MCF 10A (cell line): ENCODE results near the gene SLC16A7. TPM values are rescaled to one million over a fixed set of nuclear protein-coding genes. Genes with fewer than 3 reads are reported as not detected.
A peak's percentile ranks its signal among the peaks of the same experiment; 100 is the strongest.
"Not testable (repeated sequence)": the region's sequence is repeated elsewhere in the genome, so short reads cannot be mapped to it uniquely, and the experiment has no call there.

Experiments
- BruUV-seq: library from RNA; stranded (reverse); fragments of 400-500 nt; replicated peaks from 2 replicates; lab custom pipeline; 2021; lab: Mats Ljungman, UMichigan
- CTCF ChIA-PET: fragments of 300-600 bp; sonication (Branson Sonifier 250); formaldehyde crosslinking; extraction: SDS; loops from one replicate; lab custom pipeline; 2021; ENCODE audit warnings: antibody characterized with exemption, inconsistent platforms; lab: Yijun Ruan, JAX
- POLR2A ChIA-PET: fragments of 300-600, 350-650 bp; sonication (Branson Sonifier 250); formaldehyde crosslinking; extraction: SDS; loops from one replicate; lab custom pipeline; 2020; ENCODE audit warnings: antibody characterized with exemption, inconsistent platforms; lab: Yijun Ruan, JAX
- DNase-seq: peaks from one replicate; pipeline ENCODE4 v3.0.0-alpha.2; 2018; ENCODE audit not compliant: unreplicated experiment
- H3K27ac Mint-ChIP-seq: one replicate; pipeline ENCODE4 v1.8.0; 2022; ENCODE audit warnings: mild to moderate bottlenecking, low read depth, mixed read lengths; ENCODE audit not compliant: unreplicated experiment
- H3K27me3 Mint-ChIP-seq: one replicate; pipeline ENCODE4 v1.8.0; 2022; ENCODE audit warnings: mixed read lengths; ENCODE audit not compliant: insufficient read depth, unreplicated experiment
- H3K36me3 Mint-ChIP-seq: one replicate; pipeline ENCODE4 v1.8.0; 2022; ENCODE audit warnings: mild to moderate bottlenecking, moderate library complexity, mixed read lengths; ENCODE audit not compliant: insufficient read depth, unreplicated experiment
- H3K4me1 Mint-ChIP-seq: one replicate; pipeline ENCODE4 v1.8.0; 2022; ENCODE audit warnings: mixed read lengths; ENCODE audit not compliant: insufficient read depth, unreplicated experiment
- H3K4me3 Mint-ChIP-seq: one replicate; pipeline ENCODE4 v1.8.0; 2022; ENCODE audit warnings: mild to moderate bottlenecking, moderate library complexity, mixed read lengths; ENCODE audit not compliant: unreplicated experiment
- H3K9me3 Mint-ChIP-seq: one replicate; pipeline ENCODE4 v1.8.0; 2022; ENCODE audit warnings: mixed read lengths; ENCODE audit not compliant: unreplicated experiment
- intact Hi-C: fragments of 100-400 bp; cut with micrococcal nuclease; formaldehyde crosslinking; loops from 2 replicates; pipeline ENCODE4 v1.14.1; 2022
- total RNA-seq: library from RNA; stranded (reverse); gene quantifications from 2 replicates; pipeline ENCODE4 v1.2.3, GENCODE V29; 2022
- TF ChIP-seq, protein P1 (sequence below): fragments of 200-600 bp; IDR thresholded peaks from one replicate; pipeline ENCODE4 v1.8.0; 2022; ENCODE audit warnings: antibody characterized with exemption, mild to moderate bottlenecking; ENCODE audit not compliant: unreplicated experiment

The SLC16A7 gene
- total RNA-seq, 1 experiment from 2014 or later = 32.6 TPM

DNA sequence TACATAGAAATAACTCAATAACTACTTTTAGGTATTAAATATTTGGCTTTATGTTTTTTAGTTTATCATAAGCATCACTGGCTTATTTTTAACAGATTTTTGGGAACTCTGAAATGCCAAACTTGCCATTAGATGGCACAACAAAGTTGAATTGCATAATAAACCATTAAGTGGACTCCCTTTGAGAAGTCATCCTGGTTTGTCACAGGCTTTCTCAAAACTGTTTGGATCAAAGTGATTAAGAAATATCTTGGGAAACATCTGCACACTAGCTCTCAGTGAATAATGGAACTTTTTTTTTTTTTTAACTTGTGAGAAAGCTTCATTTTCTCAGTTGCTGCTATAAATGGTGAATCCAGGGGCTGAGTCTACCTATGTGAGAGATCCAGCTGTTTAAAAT, 4.3 kb downstream of the SLC16A7 start:
- no peaks in the 10 kb centered on the region for H3K27me3 Mint-ChIP-seq
- POLR2A ChIA-PET = interaction anchor here (0.5 to 1.1 kb wide), 5 partner anchors 11 to 281 kb away, joined by 3 to 5 read pairs (median 3); no protein-coding TSS in a partner anchor
- peaks cover 19% of the 10 kb centered on the region for H3K4me1 Mint-ChIP-seq
- H3K36me3 Mint-ChIP-seq = peaks cover 13% of the 10 kb centered on the region
- TF ChIP-seq, protein P1, sequence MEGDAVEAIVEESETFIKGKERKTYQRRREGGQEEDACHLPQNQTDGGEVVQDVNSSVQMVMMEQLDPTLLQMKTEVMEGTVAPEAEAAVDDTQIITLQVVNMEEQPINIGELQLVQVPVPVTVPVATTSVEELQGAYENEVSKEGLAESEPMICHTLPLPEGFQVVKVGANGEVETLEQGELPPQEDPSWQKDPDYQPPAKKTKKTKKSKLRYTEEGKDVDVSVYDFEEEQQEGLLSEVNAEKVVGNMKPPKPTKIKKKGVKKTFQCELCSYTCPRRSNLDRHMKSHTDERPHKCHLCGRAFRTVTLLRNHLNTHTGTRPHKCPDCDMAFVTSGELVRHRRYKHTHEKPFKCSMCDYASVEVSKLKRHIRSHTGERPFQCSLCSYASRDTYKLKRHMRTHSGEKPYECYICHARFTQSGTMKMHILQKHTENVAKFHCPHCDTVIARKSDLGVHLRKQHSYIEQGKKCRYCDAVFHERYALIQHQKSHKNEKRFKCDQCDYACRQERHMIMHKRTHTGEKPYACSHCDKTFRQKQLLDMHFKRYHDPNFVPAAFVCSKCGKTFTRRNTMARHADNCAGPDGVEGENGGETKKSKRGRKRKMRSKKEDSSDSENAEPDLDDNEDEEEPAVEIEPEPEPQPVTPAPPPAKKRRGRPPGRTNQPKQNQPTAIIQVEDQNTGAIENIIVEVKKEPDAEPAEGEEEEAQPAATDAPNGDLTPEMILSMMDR = no peak
- intact Hi-C loops = no loop called here
- no peaks in the 10 kb centered on the region for H3K9me3 Mint-ChIP-seq
- H3K4me3 Mint-ChIP-seq = no peak overlapping the region
- no TSS peak for BruUV-seq
- H3K27ac Mint-ChIP-seq = no peak overlapping the region
- DNase-seq = peak; percentile 57
- CTCF ChIA-PET = interaction anchor here (0.6 to 1.4 kb wide), 2 partner anchors 135 to 431 kb away, joined by 3 read pairs; no protein-coding TSS in a partner anchor

DNA sequence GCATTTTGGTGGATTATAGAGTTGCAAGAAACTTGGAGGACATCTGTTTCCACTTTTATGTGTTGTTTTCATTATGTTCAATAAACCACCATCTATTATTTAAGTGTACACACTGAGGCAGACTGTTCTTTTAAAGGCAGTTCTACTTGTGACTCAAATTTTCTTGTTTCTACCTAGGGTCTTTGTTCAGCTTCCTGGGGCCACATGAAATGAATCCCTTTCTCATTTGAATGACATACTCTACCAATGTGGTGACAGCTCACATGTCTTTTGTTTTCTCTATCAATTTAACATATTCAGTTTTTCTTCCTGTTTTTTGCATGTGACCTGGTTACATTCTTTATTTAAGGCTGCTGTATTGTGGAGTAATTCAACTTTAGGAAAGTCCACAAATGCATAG, 7.9 kb downstream of the SLC16A7 start:
- TF ChIP-seq, protein P1 = no peak
- no peaks in the 10 kb centered on the region for H3K27me3 Mint-ChIP-seq
- ChIA-PET POLR2A (interaction anchor here (0.5 to 1.3 kb wide), 3 partner anchors 8 to 58 kb away, joined by 3 to 5 read pairs (median 3); partner anchors contain the start of gene SLC16A7), CTCF (interaction anchor here (1.0 kb wide), 1 partner anchor 178 kb away, joined by 3 read pairs; no protein-coding TSS in a partner anchor)
- H3K4me3 Mint-ChIP-seq = no peak overlapping the region
- peaks cover 13% of the 10 kb centered on the region for H3K36me3 Mint-ChIP-seq
- DNase-seq = no peak
- H3K9me3 Mint-ChIP-seq = no peaks in the 10 kb centered on the region
- H3K4me1 Mint-ChIP-seq = no peaks in the 10 kb centered on the region
- H3K27ac Mint-ChIP-seq = no peak overlapping the region
- intact Hi-C loops = no loop called here
- BruUV-seq = no TSS peak

DNA sequence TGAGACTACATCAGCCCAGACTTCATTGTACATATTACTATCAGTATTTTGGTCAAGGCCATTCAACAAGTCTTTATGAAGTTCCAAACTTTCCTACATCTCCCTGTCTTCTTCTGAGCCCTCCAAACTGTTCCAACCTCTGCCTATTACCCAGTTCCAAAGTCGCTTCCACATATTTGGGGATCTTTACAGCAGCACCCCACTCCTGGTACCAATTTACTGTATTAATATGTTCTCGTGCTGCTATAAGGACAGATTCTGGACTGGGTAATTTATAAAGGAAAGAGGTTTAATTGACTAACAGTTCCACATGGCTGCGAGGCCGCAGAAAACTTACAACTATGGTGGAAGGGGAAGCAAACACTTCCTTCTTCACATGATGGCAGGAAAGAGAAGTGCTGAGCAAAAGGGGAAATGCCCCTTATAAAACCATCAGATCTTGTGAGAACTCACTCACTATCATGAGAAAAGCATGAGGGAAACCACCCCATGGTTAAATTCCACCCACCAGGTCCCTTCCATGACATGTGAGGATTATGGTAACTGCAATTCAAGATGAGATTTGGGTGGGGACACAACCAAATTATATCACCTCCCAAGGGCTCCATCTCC, 17.1 kb downstream of the SLC16A7 start:
- intact Hi-C loops, H3K4me1 Mint-ChIP-seq, H3K9me3 Mint-ChIP-seq, H3K4me3 Mint-ChIP-seq, CTCF ChIA-PET, H3K27ac Mint-ChIP-seq, H3K36me3 Mint-ChIP-seq, DNase-seq, BruUV-seq, H3K27me3 Mint-ChIP-seq: not testable (repeated sequence)
- POLR2A ChIA-PET = interaction anchor here (0.8 kb wide), 1 partner anchor 16 kb away, joined by 5 read pairs; no protein-coding TSS in a partner anchor

DNA sequence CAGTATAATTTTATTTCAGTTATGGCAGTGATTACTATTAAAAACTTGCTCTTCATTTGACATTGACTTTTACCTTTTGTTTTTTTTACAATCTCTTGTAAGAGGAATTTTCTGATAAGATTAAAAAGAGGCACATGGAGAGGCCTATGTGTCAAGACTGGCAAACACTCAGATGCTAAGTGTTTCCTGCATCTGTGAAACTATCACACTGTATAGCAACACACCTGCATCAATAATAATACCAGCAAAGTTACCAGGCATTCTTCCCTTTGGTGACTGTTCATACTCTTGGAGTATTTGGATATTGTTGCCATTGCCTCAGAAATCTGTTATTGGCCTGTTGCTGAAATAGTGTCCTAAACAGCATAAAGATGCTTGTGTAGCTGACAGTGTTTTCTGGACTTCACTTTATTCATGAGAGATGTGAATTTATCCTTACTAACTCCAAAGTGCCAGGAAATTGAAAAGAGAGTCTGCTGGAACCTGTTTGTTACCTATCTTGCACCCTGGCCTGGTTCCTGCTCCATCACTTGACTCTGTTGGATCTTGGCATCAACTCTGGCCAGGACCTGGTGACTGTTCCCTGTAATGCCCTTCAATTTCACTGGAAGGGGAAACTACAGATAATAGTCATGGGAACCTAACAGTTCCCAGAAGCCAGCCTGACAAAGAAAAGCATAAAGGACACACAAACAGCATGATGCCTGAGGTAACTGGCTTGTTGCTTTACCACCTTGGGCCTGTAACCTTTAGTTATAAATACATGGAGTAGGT, 19.8 kb downstream of the SLC16A7 start:
- no peak overlapping the region for H3K27ac Mint-ChIP-seq
- CTCF ChIA-PET = no interaction called here
- peaks cover 7% of the 10 kb centered on the region for H3K4me1 Mint-ChIP-seq
- POLR2A ChIA-PET = no interaction called here
- no peaks in the 10 kb centered on the region for H3K36me3 Mint-ChIP-seq
- no TSS peak for BruUV-seq
- H3K9me3 Mint-ChIP-seq = no peaks in the 10 kb centered on the region
- no peak for DNase-seq
- intact Hi-C loops = no loop called here
- H3K4me3 Mint-ChIP-seq = no peak overlapping the region
- TF ChIP-seq, protein P1 = no peak
- no peaks in the 10 kb centered on the region for H3K27me3 Mint-ChIP-seq
